Measurements from ENCODE around the gene SPDYA.

SPDYA gene

GRCh38 chr2:28801726-28802125 lies 8.9 kb upstream of the SPDYA start:
- no peak for TF ChIP-seq CTCF (conservative IDR thresholded peaks at IDR 0.05)
- no peak overlapping the region for H3K27ac ChIP-seq

GRCh38 chr2:28802975-28803429 lies 7.6 kb upstream of the SPDYA start:
- H3K27ac ChIP-seq: no peak overlapping the region
- no peak for TF ChIP-seq CTCF (conservative IDR thresholded peaks at IDR 0.05)

DNA sequence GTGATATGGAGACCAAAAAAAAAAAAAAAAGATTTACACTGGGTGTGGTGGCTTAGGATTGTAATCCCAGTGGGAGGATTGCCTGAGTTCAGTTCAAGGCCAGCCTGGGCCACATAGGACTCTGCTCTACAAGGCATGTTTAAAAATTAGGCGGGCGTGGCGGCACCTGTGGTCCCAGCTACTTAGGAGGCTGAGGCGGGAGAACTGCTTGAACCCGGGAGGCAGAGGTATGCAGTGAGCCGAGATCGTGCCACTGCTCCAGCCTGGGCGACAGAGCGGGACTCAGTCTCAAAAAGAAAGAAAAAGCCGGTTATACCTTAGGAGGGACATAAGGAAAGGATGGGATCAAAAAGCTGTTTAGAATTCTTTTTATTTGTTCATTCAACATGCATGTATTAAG lies 707 bp upstream of the SPDYA start:
- H3K27ac ChIP-seq: peak overlapping the region; percentile 58

DNA sequence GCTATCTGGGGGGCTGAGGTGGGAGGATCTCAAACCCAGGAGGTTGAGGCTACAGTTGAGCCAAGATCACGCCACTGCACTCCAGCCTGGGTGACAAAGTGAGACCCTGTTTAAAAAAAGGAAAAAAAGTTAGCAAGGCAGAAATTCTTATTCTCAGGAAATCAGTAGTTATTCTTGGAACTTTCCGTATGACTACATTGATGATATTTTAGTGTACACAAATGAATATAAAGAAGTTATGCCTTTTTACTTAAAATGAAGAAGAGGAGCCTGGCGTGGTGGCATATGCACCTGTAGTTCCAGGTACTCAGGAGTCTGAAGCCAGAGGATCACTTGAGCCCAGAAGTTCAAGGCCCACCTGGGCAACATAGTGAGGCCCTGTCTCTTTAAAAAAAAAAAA lies 7.4 kb downstream of the SPDYA start:
- TF ChIP-seq CTCF (conservative IDR thresholded peaks at IDR 0.05): no peak
- H3K27ac ChIP-seq: no peak overlapping the region

More for the DNA sequence above, 707 bp upstream of the SPDYA start:
- TF ChIP-seq CTCF (conservative IDR thresholded peaks at IDR 0.05): no peak

DNA sequence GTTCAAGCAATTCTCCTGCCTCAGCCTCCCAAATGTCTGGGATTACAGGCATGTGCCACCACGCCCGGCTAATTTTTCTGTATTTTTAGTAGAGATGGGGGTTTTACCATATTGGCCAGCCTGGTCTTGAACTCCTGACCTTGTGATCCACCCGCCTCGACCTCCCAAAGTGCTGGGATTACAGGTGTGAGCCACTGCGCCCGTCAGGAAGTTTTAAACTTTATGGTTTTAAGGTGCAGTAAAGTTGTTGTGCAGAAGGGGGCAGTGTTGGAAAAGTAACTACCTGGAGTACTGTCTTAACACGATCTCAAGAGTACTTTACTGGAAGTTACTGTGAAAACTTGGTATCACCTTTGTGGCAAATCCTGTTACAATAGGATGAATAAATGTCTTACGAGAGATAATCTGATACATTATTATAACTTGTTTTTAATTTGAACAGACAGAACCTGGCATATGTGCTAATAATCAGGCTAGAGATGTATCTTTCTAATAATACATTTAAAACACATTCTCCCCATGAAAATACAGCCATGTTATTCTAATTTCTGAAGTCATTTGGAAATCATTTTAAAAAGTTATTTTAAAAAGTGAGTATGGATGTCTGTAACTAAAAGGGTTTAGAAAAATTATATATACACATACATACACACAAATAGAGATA lies 10.8 kb downstream of the SPDYA start:
- peak; percentile 81 for TF ChIP-seq CTCF (conservative IDR thresholded peaks at IDR 0.05)

DNA sequence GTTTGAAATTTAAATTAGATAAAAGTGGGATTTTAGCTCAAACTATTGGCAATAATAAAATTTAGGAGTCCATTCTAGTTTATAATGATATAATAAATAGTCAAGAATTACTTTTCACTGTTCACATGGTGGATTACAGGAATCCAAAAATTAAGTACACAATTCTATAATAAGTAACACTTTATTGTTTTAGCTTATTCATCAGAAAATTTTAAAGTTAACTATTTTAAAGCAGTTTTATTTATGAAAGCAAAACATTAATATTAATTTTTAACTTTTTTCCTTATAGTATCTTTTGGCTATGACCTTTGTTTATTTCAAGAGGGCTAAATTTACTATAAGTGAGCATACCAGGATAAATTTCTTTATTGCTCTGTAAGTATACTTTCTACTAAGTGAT lies 11.4 kb downstream of the SPDYA start:
- TF ChIP-seq CTCF (conservative IDR thresholded peaks at IDR 0.05): no peak
- H3K27ac ChIP-seq: no peak overlapping the region

More for the DNA sequence above, 10.8 kb downstream of the SPDYA start:
- no peak overlapping the region for H3K27ac ChIP-seq

- no peak for TF ChIP-seq CTCF (conservative IDR thresholded peaks at IDR 0.05)
- H3K27ac ChIP-seq: no peak overlapping the region
Measured at GRCh38 chr2:28824207-28824606, 13.6 kb downstream of the SPDYA start.
